Measurements from ENCODE around the gene SDF4. TPM values are rescaled to one million over a fixed set of nuclear protein-coding genes. Genes with fewer than 3 reads are reported as not detected.

SDF4 gene
- total RNA-seq, 2 experiments from 2014 or later: 108 to 128 TPM

DNA sequence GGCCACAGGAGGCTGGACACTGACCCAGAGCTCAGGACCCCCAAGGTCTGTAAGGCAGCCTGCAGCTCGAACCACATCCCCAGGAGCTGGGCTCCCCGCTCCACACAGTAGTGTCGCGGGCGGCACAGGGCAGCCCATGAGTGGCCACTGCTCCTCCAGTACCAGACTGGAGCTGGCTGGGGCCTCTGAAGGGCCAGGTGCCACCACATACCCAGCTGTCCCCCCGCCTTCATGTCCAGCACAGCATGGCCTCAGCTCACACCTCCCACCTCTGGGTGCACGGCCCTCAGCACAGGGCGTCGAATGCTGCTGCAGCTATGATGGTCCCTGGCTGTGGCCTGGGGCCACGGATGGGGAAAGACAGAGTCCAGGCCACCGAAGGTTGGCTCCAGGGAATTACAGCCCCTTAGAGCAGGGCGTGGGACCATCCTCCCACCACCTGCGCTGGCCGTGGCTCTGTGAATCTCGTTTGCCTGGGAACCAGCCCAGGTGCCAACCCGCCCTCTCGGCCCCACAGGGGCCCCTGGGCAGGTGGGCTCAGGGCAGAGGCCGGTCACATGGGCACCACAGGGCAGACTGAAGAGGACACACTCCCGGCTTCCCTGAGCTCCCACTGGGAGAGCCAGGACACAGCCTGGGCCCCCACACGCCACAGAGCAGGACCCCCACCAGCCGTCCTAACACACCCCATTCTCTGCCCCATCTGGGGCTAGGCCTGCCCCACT, 15.8 kb downstream of the SDF4 start:
- Mint-ChIP-seq H3K27ac (peak overlapping the region; percentile 94), H3K4me3 (peak overlapping the region; percentile 73), H3K4me1 (peaks cover 50% of the 10 kb centered on the region), H3K27me3 (no peaks in the 10 kb centered on the region), H3K9me3 (ENCODE audit: low read depth) (no peaks in the 10 kb centered on the region), H3K36me3 (ENCODE audit: low read depth) (peaks cover 66% of the 10 kb centered on the region)
- intact Hi-C loops (cut with DNase I, micrococcal nuclease): loop anchor here (2.0 to 5.0 kb wide), 3 partner anchors 19 to 93 kb away; partner anchors contain the start of gene UBE2J2 (in 1 of the 2)
- ATAC-seq (no peak), DNase-seq (peak; percentile 19)
- ChIA-PET POLR2A (no interaction called here), CTCF (interaction anchor here (0.6 kb wide), 1 partner anchor 158 kb away, joined by 3 read pairs; no protein-coding TSS in a partner anchor)

DNA sequence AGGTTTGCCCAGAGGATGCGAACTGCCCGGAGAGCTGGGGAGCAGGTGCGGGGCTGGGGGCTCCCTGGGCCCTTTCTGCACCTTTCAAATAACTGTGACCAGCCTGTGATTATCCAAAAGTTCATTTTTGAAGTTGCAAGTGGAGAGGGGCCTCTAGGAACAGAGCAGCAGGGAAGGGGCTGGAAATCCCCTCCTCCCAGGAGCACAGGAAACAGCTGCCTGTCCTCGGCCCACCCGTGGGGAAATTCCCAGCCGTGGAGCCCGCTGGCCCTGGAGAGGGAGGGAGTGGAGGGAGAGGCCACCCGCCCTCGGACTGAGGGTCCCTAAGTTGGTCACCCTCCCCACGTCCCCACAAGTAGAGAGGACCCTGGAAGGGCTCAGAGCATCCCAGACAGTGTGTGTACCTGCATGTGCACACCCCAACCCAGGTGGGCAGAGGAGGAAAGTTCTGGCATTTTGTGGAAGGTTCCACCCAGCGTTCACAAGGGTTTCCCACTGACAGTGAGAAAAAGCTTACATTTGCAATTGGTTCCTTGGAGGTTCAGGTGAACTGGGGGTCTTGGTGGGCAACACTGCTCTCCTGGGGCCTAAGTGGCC, 16.6 kb downstream of the SDF4 start:
- ATAC-seq: no peak
- intact Hi-C loops (cut with DNase I, micrococcal nuclease): loop anchor here (2.0 to 5.0 kb wide), 2 partner anchors 57 to 92 kb away; partner anchors contain the start of gene UBE2J2 (in 1 of the 2)
- Mint-ChIP-seq H3K36me3 (ENCODE audit: low read depth) (peaks cover 66% of the 10 kb centered on the region), H3K4me3 (peak overlapping the region; percentile 73), H3K9me3 (ENCODE audit: low read depth) (no peaks in the 10 kb centered on the region), H3K27me3 (no peaks in the 10 kb centered on the region), H3K4me1 (peaks cover 48% of the 10 kb centered on the region), H3K27ac (peak overlapping the region; percentile 87)
- ChIA-PET POLR2A (no interaction called here), CTCF (interaction anchor here (0.6 kb wide), 1 partner anchor 11 kb away, joined by 3 read pairs; no protein-coding TSS in a partner anchor)
- no peak for DNase-seq

DNA sequence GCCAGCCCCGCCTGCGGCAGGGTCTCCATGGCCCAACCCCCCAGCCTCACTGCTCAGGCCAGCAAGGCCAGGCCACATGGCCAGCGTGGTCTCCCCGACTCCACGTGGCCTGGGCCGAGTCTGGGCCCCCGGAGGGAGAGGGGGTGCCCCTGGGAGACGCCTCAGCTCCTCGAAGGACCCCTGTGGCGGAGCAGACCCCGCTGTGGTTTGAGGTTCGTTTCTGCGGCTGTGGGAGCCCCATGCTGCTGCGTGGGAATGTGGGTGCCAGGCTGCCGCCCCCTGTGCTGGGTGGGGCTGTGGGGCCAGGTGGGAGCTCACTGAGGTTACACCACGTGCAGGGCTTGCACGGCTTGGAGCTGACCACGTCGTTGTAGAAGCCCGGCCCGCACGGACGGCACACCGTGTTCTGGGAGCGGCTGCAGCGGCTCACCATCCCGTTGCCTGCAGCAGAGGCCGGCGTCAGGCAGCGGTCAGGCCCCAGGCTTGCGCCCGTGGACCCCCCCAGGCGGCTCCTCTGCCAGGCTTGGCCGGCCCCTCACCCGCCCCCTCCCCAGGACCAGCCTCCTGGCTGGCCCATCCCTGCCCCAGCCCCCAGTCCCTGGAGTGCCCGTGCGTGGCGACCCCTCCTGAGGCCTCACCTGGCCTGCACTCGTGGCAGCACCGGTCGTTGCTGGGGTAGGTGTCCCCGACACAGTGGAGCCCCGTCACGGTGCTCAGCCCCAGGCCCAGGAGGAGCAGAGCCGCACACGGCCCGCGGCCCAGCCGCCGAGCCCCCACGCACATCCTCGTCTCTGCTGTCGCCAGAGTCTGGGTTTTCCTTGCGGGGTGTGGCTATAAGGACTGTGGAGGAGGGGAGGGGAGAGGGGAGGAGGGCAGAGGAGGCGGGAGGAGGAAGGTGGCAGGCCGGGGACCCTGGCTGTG, 18.2 kb downstream of the SDF4 start, which contains the start of gene TNFRSF4:
Gene TNFRSF4 (minus strand): TSS at position 809 of the 921 bp plus-strand sequence. CDS start 26 bp downstream, at position 783.
- peak; percentile 71 for DNase-seq
- POLR2A ChIA-PET: interaction anchor here (0.8 kb wide), 1 partner anchor 64 kb away, joined by 4 read pairs; no protein-coding TSS in a partner anchor
- H3K36me3 Mint-ChIP-seq (ENCODE audit: low read depth): peaks cover 60% of the 10 kb centered on the region

DNA sequence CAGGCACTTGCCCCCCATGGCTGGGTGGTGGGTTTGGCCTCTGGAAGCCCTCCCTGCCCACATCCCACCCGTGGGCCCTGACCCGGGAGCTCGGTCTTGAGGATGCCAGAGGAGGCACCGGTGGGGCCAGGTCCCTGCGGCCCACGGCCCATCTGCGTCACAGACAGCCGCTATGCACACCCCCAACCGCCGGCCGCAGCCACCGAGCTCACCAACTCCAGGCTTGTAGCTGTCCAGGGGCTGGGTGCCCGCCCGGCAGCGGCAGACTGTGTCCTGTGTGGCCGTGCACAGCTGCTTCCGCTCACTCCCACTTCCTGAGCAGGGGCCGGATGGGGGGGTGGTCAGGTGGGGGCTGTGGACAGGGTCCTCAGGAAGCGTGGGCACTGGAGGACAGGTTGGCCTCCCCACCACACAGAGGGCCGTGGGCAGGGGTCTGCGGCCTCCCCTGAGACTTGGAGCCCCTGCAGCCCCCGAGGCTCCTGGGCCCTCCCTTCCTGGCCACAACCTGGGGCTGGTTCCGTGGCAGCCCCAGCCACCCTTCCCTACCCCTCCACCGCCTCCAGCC, 18.9 kb downstream of the SDF4 start:
- peak; percentile 70 for DNase-seq
- H3K27ac Mint-ChIP-seq: no peak overlapping the region
- H3K4me3 Mint-ChIP-seq: peak overlapping the region; percentile 73
- CTCF ChIA-PET: no interaction called here
- intact Hi-C loops (cut with DNase I, micrococcal nuclease): no loop called here
- H3K9me3 Mint-ChIP-seq (ENCODE audit: low read depth): no peaks in the 10 kb centered on the region
- ATAC-seq: no peak
- POLR2A ChIA-PET: interaction anchor here (0.8 kb wide), 1 partner anchor 65 kb away, joined by 4 read pairs; no protein-coding TSS in a partner anchor
- peaks cover 51% of the 10 kb centered on the region for H3K4me1 Mint-ChIP-seq
- peaks cover 54% of the 10 kb centered on the region for H3K36me3 Mint-ChIP-seq (ENCODE audit: low read depth)
- H3K27me3 Mint-ChIP-seq: no peaks in the 10 kb centered on the region

More for the DNA sequence above, 18.2 kb downstream of the SDF4 start, which contains the start of gene TNFRSF4:
- peak within 1 kb of the TSS; percentile 87 for H3K27ac Mint-ChIP-seq
- H3K4me3 Mint-ChIP-seq: peak within 1 kb of the TSS; percentile 73
- H3K27me3 Mint-ChIP-seq: no peaks in the 10 kb centered on the region
- CTCF ChIA-PET: interaction anchor here (0.7 kb wide), 1 partner anchor 1018 kb away, joined by 4 read pairs; no protein-coding TSS in a partner anchor
- no peaks in the 10 kb centered on the region for H3K9me3 Mint-ChIP-seq (ENCODE audit: low read depth)
- H3K4me1 Mint-ChIP-seq: peaks cover 50% of the 10 kb centered on the region
- ATAC-seq: peak; percentile 25
- intact Hi-C loops (cut with DNase I, micrococcal nuclease): loop anchor here (1.0 to 2.0 kb wide), 2 partner anchors 19 to 91 kb away; partner anchors contain the start of genes B3GALT6 (in 1 of the 2) and SDF4 (in 1 of the 2)

DNA sequence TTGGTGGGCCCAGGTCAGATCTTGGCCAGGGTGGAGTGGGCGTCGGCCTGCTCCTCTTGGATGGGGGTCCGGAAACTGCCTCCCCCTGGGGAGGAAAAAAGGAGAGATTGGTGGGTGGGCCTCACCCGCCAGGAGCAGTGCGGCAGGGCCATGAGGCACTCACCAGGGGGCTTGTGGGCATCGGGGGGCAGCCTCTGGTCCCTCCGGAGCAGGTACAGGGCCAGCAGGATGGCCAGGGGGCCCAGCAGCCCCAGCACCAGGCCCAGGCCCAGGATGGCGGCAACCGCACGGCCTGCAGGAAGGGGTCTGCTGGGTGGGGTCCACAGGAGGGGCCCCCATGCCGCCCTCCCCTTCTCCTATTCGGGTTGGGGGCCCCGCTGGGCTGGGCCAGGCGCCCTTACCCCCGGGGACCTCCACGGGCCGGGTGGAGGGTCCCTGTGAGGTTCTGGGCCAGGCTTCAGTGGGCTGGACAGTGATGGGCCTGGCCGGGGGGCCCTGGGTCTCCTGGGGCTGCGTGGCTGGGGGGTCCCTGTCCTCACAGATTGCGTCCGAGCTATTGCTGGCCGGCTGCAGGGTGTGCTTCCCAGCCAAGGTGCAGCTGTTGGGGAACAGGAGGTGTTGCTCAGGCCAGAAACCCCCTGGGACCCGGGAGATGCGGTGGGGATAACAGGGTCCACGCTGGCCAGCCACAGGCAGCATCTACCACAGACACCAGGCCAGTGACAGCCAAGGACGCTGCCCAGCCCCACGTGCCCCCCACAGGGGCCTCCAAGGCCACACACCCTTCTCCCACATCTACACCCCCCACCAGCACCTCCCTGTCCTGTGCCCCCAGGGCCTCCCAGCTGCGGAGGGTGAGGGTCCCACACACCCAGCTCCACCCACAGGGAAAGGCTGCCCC, 20.0 kb downstream of the SDF4 start:
- ChIA-PET CTCF (no interaction called here), POLR2A (no interaction called here)
- Mint-ChIP-seq H3K36me3 (ENCODE audit: low read depth) (peaks cover 45% of the 10 kb centered on the region), H3K27ac (peak overlapping the region; percentile 60), H3K27me3 (no peaks in the 10 kb centered on the region), H3K4me1 (peaks cover 50% of the 10 kb centered on the region), H3K4me3 (peak overlapping the region; percentile 77), H3K9me3 (ENCODE audit: low read depth) (no peaks in the 10 kb centered on the region)
- DNase-seq: no peak
- ATAC-seq: no peak
- intact Hi-C loops (cut with DNase I, micrococcal nuclease): no loop called here

DNA sequence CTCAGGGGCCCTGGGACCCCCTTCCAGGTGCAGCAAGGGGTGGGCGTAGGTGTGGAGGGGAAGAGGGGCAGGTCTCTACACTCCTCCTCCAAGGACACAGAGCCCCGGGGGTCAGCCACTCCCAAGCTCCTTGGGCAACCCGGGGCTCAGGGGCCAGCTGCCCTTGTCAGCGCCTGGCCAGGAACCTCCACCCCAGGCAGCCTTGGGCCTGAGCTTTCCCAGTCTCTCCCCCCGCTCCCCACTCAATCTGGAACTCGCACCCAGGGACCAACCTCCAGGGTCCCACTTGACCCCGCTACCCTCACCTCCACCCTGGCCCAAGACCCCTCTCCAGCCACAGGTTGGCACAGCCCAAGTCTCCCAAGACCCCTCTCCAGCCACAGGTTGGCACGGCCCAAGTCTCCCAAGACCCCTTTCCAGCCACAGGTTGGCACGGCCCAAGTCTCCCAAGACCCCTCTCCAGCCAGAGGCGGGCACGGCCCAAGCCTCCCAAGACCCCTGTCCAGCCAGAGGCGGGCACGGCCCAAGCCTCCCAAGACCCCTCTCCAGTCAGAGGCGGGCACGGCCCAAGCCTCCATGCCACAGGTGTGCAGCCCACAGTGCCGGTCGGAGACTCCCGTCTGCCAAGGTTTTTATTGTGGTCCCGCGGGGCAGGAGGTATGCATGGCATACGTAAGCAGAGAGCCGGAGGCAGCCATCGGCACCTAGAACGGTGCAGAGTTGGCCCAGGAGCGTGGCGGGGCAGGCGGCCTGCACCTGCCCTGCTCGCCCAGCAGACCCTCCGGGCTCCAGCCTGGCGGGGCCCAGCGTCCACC, 20.9 kb downstream of the SDF4 start:
- Mint-ChIP-seq H3K9me3 (ENCODE audit: low read depth) (no peaks in the 10 kb centered on the region), H3K27ac (peak overlapping the region; percentile 67), H3K27me3 (no peaks in the 10 kb centered on the region), H3K4me3 (peak overlapping the region; percentile 77), H3K36me3 (ENCODE audit: low read depth) (peaks cover 38% of the 10 kb centered on the region), H3K4me1 (peaks cover 45% of the 10 kb centered on the region)
- POLR2A ChIA-PET: no interaction called here
- DNase-seq (peak; percentile 22), ATAC-seq (no peak)
- CTCF ChIA-PET: no interaction called here
- intact Hi-C loops (cut with DNase I, micrococcal nuclease): no loop called here

DNA sequence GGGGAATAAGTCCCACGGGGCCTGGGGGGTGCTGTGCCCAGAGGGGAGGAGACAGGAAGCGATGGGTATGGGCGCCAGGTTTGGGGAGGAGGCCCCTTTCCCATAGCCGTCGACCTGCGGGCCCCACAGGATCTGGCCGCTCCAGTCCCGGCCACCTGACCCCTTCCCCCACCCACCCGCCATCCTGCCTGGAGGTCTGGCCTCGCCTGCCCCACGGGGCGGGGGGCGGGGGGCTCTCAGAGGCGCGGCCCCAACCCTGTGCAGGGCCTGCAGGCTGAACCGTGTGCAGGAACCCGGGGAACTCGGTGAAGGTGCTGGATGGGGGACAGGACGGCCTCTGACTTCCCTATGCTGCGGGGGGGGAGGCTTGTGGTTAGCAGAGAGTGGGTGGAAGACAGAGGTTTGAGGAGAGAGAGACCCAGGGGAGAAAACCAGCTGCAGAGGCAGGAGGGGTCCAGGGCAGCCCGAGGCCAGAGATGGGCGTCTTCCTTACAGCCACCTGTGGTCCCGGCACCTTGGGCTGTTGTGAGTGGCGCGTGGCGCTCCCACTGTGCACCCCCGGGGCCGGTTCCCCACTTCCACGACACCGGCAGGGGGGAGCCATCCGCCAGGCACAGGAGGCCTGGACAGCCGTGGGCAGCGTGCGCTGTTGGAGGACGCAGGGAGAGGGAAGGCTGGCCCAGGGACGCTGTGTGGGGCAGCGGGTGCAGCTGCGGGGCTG, 22.9 kb downstream of the SDF4 start:
- ChIA-PET POLR2A (interaction anchor here (1.0 kb wide), 2 partner anchors 8 to 9 kb away, joined by 3 to 4 read pairs; no protein-coding TSS in a partner anchor), CTCF (interaction anchor here (0.9 kb wide), 1 partner anchor 89 kb away, joined by 4 read pairs; no protein-coding TSS in a partner anchor)
- Mint-ChIP-seq H3K27me3 (no peaks in the 10 kb centered on the region), H3K36me3 (ENCODE audit: low read depth) (peaks cover 30% of the 10 kb centered on the region), H3K4me3 (peak overlapping the region; percentile 77), H3K9me3 (ENCODE audit: low read depth) (no peaks in the 10 kb centered on the region), H3K4me1 (peaks cover 31% of the 10 kb centered on the region), H3K27ac (peak overlapping the region; percentile 99)
- ATAC-seq: peak; percentile 22
- intact Hi-C loops (cut with DNase I, micrococcal nuclease): loop anchor here in 1 of 2 experiments (1.0 to 5.0 kb wide), 4 partner anchors 23 to 144 kb away; partner anchors contain the start of genes B3GALT6, C1orf159 and SDF4
- peak; percentile 83 for DNase-seq

DNA sequence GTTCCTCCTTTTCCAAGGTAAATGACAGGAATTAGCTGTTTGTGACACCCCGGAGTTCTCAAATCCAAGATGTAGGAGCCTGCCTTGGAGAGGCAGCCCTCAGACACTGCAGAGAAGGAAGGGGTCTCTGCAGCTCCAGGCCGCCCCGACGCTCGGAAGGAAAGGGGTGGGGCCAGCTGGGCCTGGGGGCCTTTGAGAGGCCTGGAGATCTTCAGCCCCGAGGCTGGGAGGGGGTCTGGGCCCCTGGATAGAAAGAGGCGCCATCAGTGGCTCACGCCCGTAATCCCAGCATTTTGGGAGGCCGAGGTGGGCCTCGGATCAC, 24.3 kb downstream of the SDF4 start:
- ChIA-PET POLR2A (no interaction called here), CTCF (interaction anchor here (0.7 kb wide), 1 partner anchor 90 kb away, joined by 3 read pairs; no protein-coding TSS in a partner anchor)
- intact Hi-C loops (cut with DNase I, micrococcal nuclease): loop anchor here in 1 of 2 experiments (5.0 kb wide), 1 partner anchor 65 kb away; no protein-coding TSS in a partner anchor
- DNase-seq (peak; percentile 29), ATAC-seq (no peak)
- Mint-ChIP-seq H3K27me3 (no peaks in the 10 kb centered on the region), H3K27ac (peak overlapping the region; percentile 99), H3K9me3 (ENCODE audit: low read depth) (no peaks in the 10 kb centered on the region), H3K36me3 (ENCODE audit: low read depth) (peaks cover 25% of the 10 kb centered on the region), H3K4me3 (peak overlapping the region; percentile 77), H3K4me1 (peaks cover 31% of the 10 kb centered on the region)
